22Rv1 (cell line): ENCODE results near the gene ADGRD1.

Source experiments
- ZFX ChIP-seq: fragments of 450-650 bp; IDR thresholded peaks from 2 replicates; pipeline ENCODE4 v1.6.1; 2017; ENCODE audit warnings: antibody characterized with exemption, borderline replicate concordance
- TF ChIP-seq, protein P1 (sequence below): fragments of 450-650 bp; IDR thresholded peaks from 2 replicates; pipeline ENCODE4 v1.5.1; 2017; ENCODE audit warnings: mild to moderate bottlenecking

DNA sequence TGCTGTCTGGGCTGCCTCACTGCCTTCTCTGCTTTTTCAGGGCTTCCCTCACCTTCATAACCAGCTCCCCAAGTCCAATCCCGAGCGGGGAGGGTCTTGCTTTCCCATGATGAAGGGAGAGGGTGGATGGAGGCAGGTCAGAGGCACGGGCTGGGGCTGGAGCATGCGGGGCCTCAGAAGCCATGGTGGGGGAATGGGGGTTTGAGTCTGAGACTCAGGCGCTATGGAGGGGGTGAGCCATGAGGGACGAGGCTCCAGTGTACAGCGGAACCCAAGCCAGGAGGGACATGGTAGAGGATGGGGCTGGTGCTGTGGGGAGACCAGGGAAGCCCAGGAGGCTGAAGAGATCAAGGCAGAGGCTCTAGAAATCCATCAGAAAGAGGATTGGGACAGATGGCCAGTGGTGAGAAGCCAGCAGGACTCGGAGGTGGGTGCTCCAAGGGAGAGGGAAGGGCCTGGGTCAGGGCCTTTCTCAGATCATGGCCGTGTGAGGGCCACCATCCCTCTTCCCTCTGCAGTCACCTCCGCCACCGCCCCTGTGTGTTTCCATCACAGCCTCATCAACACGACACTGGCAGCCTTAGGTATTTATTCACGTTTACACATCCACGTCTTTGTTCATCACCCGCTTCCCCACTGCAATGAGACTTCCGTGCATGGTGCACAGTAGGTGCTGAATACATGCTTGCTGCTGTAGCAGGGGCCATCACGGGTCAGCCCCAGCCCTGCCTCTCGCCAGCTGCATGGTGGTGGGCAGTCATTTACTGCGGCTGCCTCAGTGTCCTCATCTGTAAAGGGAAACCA is 144.7 kb downstream of the ADGRD1 start:
- TF ChIP-seq, protein P1, sequence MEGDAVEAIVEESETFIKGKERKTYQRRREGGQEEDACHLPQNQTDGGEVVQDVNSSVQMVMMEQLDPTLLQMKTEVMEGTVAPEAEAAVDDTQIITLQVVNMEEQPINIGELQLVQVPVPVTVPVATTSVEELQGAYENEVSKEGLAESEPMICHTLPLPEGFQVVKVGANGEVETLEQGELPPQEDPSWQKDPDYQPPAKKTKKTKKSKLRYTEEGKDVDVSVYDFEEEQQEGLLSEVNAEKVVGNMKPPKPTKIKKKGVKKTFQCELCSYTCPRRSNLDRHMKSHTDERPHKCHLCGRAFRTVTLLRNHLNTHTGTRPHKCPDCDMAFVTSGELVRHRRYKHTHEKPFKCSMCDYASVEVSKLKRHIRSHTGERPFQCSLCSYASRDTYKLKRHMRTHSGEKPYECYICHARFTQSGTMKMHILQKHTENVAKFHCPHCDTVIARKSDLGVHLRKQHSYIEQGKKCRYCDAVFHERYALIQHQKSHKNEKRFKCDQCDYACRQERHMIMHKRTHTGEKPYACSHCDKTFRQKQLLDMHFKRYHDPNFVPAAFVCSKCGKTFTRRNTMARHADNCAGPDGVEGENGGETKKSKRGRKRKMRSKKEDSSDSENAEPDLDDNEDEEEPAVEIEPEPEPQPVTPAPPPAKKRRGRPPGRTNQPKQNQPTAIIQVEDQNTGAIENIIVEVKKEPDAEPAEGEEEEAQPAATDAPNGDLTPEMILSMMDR = no peak
- no peak for TF ChIP-seq ZFX
